Activated CD4-positive, alpha-beta T cell treated with anti-CD3 and anti-CD28 coated beads, Interleukin-10, Interleukin-2, amounts not matched to agents 100 ng/mL and 50 ng/mL, durations not matched to agents 16 hours and 8 hours (primary cell): ENCODE results near the gene NR1H3.
"Not testable (repeated sequence)": the region's sequence is repeated elsewhere in the genome, so short reads cannot be mapped to it uniquely, and the experiment has no call there.

ENCODE experiments used
- DNase-seq: peaks from one replicate; pipeline ENCODE4 v3.0.0-alpha.2; 2020

The NR1H3 gene

GRCh38 chr11:47308050-47308823 is 50.4 kb downstream of the NR1H3 start:
- DNase-seq: no peak

GRCh38 chr11:47314992-47315391 is 57.2 kb downstream of the NR1H3 start:
- DNase-seq: no peak

DNA sequence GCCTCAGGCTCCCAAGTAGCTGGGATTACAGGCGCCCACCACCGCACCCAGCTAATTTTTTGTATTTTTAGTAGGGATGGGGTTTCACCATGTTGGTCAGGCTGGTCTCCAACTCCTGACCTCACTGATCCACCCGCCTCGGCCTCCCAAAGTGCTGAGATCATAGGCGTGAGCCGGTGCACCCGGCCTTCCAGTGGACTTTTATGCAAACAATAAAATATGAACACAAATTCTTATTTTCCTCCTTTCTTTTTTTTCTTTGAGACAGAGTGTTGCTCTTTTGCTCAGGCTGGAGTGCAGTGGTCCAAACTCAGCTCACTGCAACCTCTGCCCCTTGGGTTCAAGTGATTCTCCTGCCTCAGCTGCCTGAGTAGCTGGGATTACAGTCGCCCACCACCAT is 58.7 kb downstream of the NR1H3 start:
- not testable (repeated sequence) for DNase-seq

DNA sequence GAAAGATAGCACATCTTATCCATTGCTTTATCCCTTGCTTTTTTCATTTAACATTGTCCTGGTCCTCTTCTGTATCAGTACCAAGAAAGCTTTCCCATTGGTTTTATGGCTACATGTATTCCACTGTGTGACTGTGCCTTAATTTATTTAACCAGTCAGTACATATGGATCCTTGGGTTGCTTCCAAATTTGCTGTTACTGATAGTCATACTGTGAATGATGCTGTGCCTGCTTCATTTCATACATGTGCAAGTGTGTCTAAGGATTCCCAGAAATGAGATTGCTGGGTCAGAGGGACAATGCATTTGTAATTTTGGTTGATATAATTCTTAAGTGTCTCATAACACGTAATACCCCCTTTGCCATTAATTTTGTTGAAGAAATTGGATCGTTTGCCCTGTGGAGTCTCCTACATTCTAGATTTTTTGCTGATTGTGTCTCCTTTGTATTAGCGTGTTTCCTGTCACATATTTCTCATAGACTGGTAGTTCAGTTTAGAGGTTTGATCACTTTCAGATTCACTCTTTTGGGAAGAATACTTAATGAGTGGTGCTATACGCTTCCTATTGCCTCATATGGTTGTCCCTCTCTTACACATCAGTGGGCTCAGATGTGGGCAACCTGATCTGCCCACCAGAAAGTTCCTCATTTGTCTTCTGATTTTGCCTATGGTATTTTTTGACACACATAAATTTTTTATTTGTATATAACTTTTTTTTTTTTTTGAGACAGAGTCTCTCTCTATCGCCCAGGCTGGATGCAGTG is 59.5 kb downstream of the NR1H3 start:
- DNase-seq: no peak

- no peak for DNase-seq
Observed at GRCh38 chr11:47318166-47318565, 60.4 kb downstream of the NR1H3 start.
